ENCODE data around the gene TMEM63A.

Gene TMEM63A

DNA sequence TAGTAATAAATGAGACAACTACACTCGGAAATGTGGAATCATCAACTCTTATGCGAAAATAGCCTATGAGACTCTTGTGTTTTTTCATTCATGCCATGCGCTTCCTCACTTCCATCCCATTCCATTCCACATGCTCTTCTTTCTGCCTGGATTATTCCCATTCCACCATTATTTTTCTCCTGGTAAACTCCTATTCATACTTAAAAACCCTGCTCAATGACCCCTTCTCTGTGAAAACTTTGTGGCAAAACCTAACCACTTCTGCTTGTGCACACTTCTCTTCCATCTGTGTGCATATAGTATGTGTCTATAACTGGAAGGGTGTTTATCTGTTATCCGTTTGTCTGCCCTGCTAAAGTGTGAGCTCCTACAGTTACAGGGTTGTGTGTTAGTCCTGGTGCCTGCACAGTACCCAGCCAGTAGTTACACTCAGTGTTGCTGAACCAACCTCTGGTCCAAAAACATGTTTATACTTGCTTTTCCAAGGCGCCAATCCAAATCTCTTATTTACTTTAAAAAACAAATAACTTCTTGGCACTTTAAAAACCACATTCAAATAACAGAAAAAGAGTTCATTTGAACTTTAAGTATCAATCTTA is 61.6 kb downstream of the TMEM63A start:
- no peaks in the 10 kb centered on the region for H3K27me3 ChIP-seq (replicated peaks; ENCODE audit: control insufficient read depth, insufficient read depth, low read length)
- H3K36me3 ChIP-seq (ENCODE audit: control insufficient read depth, insufficient read depth, low read length) = no peaks in the 10 kb centered on the region
- DNase-seq (ENCODE audit: extremely low read depth, insufficient read length) = no peak
- TF ChIP-seq, protein P1, sequence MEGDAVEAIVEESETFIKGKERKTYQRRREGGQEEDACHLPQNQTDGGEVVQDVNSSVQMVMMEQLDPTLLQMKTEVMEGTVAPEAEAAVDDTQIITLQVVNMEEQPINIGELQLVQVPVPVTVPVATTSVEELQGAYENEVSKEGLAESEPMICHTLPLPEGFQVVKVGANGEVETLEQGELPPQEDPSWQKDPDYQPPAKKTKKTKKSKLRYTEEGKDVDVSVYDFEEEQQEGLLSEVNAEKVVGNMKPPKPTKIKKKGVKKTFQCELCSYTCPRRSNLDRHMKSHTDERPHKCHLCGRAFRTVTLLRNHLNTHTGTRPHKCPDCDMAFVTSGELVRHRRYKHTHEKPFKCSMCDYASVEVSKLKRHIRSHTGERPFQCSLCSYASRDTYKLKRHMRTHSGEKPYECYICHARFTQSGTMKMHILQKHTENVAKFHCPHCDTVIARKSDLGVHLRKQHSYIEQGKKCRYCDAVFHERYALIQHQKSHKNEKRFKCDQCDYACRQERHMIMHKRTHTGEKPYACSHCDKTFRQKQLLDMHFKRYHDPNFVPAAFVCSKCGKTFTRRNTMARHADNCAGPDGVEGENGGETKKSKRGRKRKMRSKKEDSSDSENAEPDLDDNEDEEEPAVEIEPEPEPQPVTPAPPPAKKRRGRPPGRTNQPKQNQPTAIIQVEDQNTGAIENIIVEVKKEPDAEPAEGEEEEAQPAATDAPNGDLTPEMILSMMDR (IDR thresholded peaks at IDR 0.05; ENCODE audit: insufficient read depth, low read length, poor library complexity, severe bottlenecking) = no peak
- H3K4me3 ChIP-seq (replicated peaks; ENCODE audit: low read depth, low read length) = no peak overlapping the region

GRCh38 chr1:225819346-225820192 is 62.6 kb downstream of the TMEM63A start:
- TF ChIP-seq, protein P1 (IDR thresholded peaks at IDR 0.05; ENCODE audit: insufficient read depth, low read length, poor library complexity, severe bottlenecking) = no peak

GRCh38 chr1:225818229-225818628 is 64.0 kb downstream of the TMEM63A start:
- no peak for DNase-seq (ENCODE audit: extremely low read depth, insufficient read length)
- TF ChIP-seq, protein P1 (IDR thresholded peaks at IDR 0.05; ENCODE audit: insufficient read depth, low read length, poor library complexity, severe bottlenecking) = no peak
- no peak overlapping the region for H3K4me3 ChIP-seq (replicated peaks; ENCODE audit: low read depth, low read length)
- H3K27me3 ChIP-seq (replicated peaks; ENCODE audit: control insufficient read depth, insufficient read depth, low read length) = no peaks in the 10 kb centered on the region
- no peaks in the 10 kb centered on the region for H3K36me3 ChIP-seq (ENCODE audit: control insufficient read depth, insufficient read depth, low read length)

More at GRCh38 chr1:225819346-225820192, 62.6 kb downstream of the TMEM63A start:
- DNase-seq (ENCODE audit: extremely low read depth, insufficient read length) = no peak
- Histone ChIP-seq H3K36me3 (ENCODE audit: control insufficient read depth, insufficient read depth, low read length) (no peaks in the 10 kb centered on the region), H3K4me3 (replicated peaks; ENCODE audit: low read depth, low read length) (no peak overlapping the region), H3K27me3 (replicated peaks; ENCODE audit: control insufficient read depth, insufficient read depth, low read length) (no peaks in the 10 kb centered on the region)

DNA sequence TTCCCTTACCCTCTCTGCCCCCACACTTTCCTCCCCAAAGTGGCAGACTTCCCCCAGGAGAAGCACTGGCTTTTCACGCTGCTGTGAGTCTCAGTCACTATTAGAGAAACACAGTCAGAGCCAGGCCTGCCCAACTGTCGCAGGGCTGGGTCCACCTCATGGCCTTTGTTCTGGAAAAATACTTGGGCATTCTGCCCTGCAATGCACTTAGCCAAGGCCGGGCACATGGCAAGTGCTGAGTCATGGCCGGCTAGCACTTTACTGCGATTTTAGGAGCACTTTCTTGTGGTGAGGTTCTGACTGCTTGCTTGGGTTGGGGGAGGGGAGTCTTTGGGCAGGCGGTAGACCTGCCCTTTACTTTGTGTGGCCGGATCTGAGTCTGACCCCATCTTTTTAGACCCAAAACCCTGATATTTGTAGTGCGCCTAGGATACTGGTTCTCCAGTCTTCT is 64.5 kb downstream of the TMEM63A start:
- TF ChIP-seq, protein P1 (IDR thresholded peaks at IDR 0.05; ENCODE audit: insufficient read depth, low read length, poor library complexity, severe bottlenecking) = no peak
- Histone ChIP-seq H3K27me3 (replicated peaks; ENCODE audit: control insufficient read depth, insufficient read depth, low read length) (no peaks in the 10 kb centered on the region), H3K4me3 (replicated peaks; ENCODE audit: low read depth, low read length) (no peak overlapping the region), H3K36me3 (ENCODE audit: control insufficient read depth, insufficient read depth, low read length) (no peaks in the 10 kb centered on the region)
- no peak for DNase-seq (ENCODE audit: extremely low read depth, insufficient read length)

- no peak overlapping the region for H3K4me3 ChIP-seq (replicated peaks; ENCODE audit: low read depth, low read length)
- no peak for DNase-seq (ENCODE audit: extremely low read depth, insufficient read length)
- TF ChIP-seq, protein P1 (IDR thresholded peaks at IDR 0.05; ENCODE audit: insufficient read depth, low read length, poor library complexity, severe bottlenecking) = no peak
- H3K36me3 ChIP-seq (ENCODE audit: control insufficient read depth, insufficient read depth, low read length) = no peaks in the 10 kb centered on the region
- H3K27me3 ChIP-seq (replicated peaks; ENCODE audit: control insufficient read depth, insufficient read depth, low read length) = no peaks in the 10 kb centered on the region
Observed at GRCh38 chr1:225816643-225817538, 65.3 kb downstream of the TMEM63A start.

Measured in GM06990 (cell line).